Glutamatergic neuron (in vitro differentiated cells): Measurements from ENCODE around the gene UNC13C. TPM values are rescaled to one million over a fixed set of nuclear protein-coding genes. Genes with fewer than 3 reads are reported as not detected.

Experiments
- DNase-seq: peaks from one replicate; pipeline ENCODE4 v3.0.0; 2022
- H3K27ac Mint-ChIP-seq: one replicate; pipeline ENCODE4 v1.8.0; 2020; ENCODE audit warnings: mild to moderate bottlenecking, mixed read lengths, inconsistent platforms; ENCODE audit not compliant: unreplicated experiment
- H3K27me3 Mint-ChIP-seq: one replicate; pipeline ENCODE4 v1.8.0; 2020; ENCODE audit warnings: mild to moderate bottlenecking, moderate library complexity, mixed read lengths, inconsistent platforms; ENCODE audit not compliant: unreplicated experiment
- H3K36me3 Mint-ChIP-seq: one replicate; pipeline ENCODE4 v1.8.0; 2020; ENCODE audit warnings: mild to moderate bottlenecking, mixed read lengths, inconsistent platforms; ENCODE audit not compliant: unreplicated experiment
- H3K4me1 Mint-ChIP-seq: one replicate; pipeline ENCODE4 v1.8.0; 2020; ENCODE audit warnings: mild to moderate bottlenecking, low read depth, mixed read lengths, inconsistent platforms; ENCODE audit not compliant: unreplicated experiment
- H3K4me3 Mint-ChIP-seq: one replicate; pipeline ENCODE4 v1.8.0; 2020; ENCODE audit warnings: mild to moderate bottlenecking, mixed read lengths, inconsistent platforms; ENCODE audit not compliant: unreplicated experiment
- H3K9me3 Mint-ChIP-seq: one replicate; pipeline ENCODE4 v1.8.0; 2020; ENCODE audit warnings: mild to moderate bottlenecking, moderate library complexity, mixed read lengths, inconsistent platforms; ENCODE audit not compliant: unreplicated experiment
- CTCF ChIP-seq: fragments of 200-600 bp; sonication (generic); IDR thresholded peaks from one replicate; pipeline ENCODE4 v1.5.0; 2021; ENCODE audit not compliant: partially characterized antibody, unreplicated experiment
- total RNA-seq: library from RNA; stranded (reverse); fragmentation: NEBNext Ultra II Directional; extraction: Animal tissue kit (Norgen Biotek cat#: 25700); gene quantifications from one replicate; pipeline ENCODE4 v1.2.1, GENCODE V29; 2021; ENCODE audit not compliant: unreplicated experiment

The UNC13C gene
- total RNA-seq, 1 donor from 2014 or later, result 0.49 TPM

GRCh38 chr15:54345301-54345700 is 367.1 kb downstream of the UNC13C start:
- TF ChIP-seq CTCF, result no peak
- H3K27me3 Mint-ChIP-seq, result no peaks in the 10 kb centered on the region
- no peak overlapping the region for H3K27ac Mint-ChIP-seq
- H3K4me3 Mint-ChIP-seq, result no peak overlapping the region
- no peaks in the 10 kb centered on the region for H3K36me3 Mint-ChIP-seq
- H3K4me1 Mint-ChIP-seq, result no peaks in the 10 kb centered on the region
- no peaks in the 10 kb centered on the region for H3K9me3 Mint-ChIP-seq
- DNase-seq, result no peak

- Mint-ChIP-seq H3K36me3 (no peaks in the 10 kb centered on the region), H3K9me3 (no peaks in the 10 kb centered on the region), H3K4me3 (no peak overlapping the region)
Measured at GRCh38 chr15:54345827-54346226, 367.6 kb downstream of the UNC13C start.

GRCh38 chr15:54347082-54347827 is 369.0 kb downstream of the UNC13C start:
- TF ChIP-seq CTCF, result no peak
- H3K9me3 Mint-ChIP-seq, result no peaks in the 10 kb centered on the region
- no peak for DNase-seq
- H3K4me3 Mint-ChIP-seq, result no peak overlapping the region
- H3K4me1 Mint-ChIP-seq, result no peaks in the 10 kb centered on the region
- H3K27ac Mint-ChIP-seq, result no peak overlapping the region
- H3K27me3 Mint-ChIP-seq, result no peaks in the 10 kb centered on the region
- H3K36me3 Mint-ChIP-seq, result no peaks in the 10 kb centered on the region

More at GRCh38 chr15:54345827-54346226, 367.6 kb downstream of the UNC13C start:
- TF ChIP-seq CTCF, result no peak
- Mint-ChIP-seq H3K27me3 (no peaks in the 10 kb centered on the region), H3K27ac (no peak overlapping the region), H3K4me1 (no peaks in the 10 kb centered on the region)
- no peak for DNase-seq

- no peak for DNase-seq
- TF ChIP-seq CTCF, result no peak
- Mint-ChIP-seq H3K4me3 (no peak overlapping the region), H3K27me3 (peaks cover 1% of the 10 kb centered on the region), H3K9me3 (no peaks in the 10 kb centered on the region), H3K36me3 (no peaks in the 10 kb centered on the region), H3K4me1 (no peaks in the 10 kb centered on the region), H3K27ac (no peak overlapping the region)
Measured at GRCh38 chr15:54353726-54354125, 375.5 kb downstream of the UNC13C start.

GRCh38 chr15:54354341-54354740 is 376.1 kb downstream of the UNC13C start:
- Mint-ChIP-seq H3K4me3 (no peak overlapping the region), H3K27me3 (peaks cover 1% of the 10 kb centered on the region), H3K4me1 (no peaks in the 10 kb centered on the region), H3K36me3 (no peaks in the 10 kb centered on the region), H3K9me3 (no peaks in the 10 kb centered on the region), H3K27ac (no peak overlapping the region)
- no peak for TF ChIP-seq CTCF
- DNase-seq, result no peak
